ENCODE results near the gene TNFRSF12A. TPM values are rescaled to one million over a fixed set of nuclear protein-coding genes. Genes with fewer than 3 reads are reported as not detected.

Gene TNFRSF12A
- total and polyA plus RNA-seq, 9 of the 15 experiments (the other 6 are each of a cell fraction or from before 2014, with no cell fraction given): 0.41 to 61.8 (median 26.5) TPM

DNA sequence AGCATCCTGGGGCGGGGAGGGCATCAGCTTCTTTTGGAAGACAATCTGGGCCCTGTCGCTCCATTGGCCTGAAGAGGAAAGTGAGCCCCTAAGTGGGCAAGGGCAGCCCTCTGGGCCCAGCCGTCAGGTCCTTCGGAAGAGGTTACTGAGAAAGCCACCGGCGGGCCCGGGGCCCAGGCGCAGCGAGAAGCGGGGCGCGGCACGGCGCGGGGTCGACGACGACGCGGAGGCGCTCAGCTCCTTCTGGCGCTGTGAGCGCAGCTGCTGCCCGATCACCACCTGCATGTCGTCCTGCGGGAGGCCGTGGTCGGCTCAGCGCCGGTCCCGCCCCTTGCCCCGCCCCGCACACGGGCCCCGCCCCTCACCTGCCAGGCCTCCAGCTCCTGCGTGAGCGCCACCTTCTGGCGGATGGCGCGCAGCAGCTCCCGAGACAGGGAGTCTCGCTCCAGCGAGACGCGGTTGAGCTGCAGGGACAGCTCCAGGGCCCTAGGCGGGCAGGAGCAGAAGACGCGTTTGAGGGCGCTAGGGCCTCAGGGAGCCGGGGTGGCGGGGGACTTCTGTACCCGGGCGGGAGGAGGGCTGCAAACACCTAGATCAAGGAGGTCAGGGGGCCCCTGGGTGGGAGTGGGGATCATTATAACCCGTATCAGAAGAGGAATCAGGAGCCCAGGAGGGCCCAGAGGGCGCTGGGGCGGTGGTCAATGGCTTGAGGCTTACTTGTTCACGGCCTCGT is 8.0 kb downstream of the TNFRSF12A start (continued):
- TF ChIP-seq, protein P1, sequence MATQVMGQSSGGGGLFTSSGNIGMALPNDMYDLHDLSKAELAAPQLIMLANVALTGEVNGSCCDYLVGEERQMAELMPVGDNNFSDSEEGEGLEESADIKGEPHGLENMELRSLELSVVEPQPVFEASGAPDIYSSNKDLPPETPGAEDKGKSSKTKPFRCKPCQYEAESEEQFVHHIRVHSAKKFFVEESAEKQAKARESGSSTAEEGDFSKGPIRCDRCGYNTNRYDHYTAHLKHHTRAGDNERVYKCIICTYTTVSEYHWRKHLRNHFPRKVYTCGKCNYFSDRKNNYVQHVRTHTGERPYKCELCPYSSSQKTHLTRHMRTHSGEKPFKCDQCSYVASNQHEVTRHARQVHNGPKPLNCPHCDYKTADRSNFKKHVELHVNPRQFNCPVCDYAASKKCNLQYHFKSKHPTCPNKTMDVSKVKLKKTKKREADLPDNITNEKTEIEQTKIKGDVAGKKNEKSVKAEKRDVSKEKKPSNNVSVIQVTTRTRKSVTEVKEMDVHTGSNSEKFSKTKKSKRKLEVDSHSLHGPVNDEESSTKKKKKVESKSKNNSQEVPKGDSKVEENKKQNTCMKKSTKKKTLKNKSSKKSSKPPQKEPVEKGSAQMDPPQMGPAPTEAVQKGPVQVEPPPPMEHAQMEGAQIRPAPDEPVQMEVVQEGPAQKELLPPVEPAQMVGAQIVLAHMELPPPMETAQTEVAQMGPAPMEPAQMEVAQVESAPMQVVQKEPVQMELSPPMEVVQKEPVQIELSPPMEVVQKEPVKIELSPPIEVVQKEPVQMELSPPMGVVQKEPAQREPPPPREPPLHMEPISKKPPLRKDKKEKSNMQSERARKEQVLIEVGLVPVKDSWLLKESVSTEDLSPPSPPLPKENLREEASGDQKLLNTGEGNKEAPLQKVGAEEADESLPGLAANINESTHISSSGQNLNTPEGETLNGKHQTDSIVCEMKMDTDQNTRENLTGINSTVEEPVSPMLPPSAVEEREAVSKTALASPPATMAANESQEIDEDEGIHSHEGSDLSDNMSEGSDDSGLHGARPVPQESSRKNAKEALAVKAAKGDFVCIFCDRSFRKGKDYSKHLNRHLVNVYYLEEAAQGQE (IDR thresholded peaks at IDR 0.05; ENCODE audit: borderline replicate concordance): peak; percentile 73
- TF ChIP-seq, protein P1 (CRISPR knock-in tag; IDR thresholded peaks at IDR 0.05; ENCODE audit: low read depth): no peak; the same call in 1 of the 2 replicates
- TF ChIP-seq HMGN3 (IDR thresholded peaks at IDR 0.05; ENCODE audit: borderline replicate concordance, extremely low read depth, insufficient read length, low read depth, low read length): peak; percentile 83
- peak; percentile 10 for TF ChIP-seq MEIS2 (IDR thresholded peaks at IDR 0.05; ENCODE audit: partially characterized antibody)
- no peak for TF ChIP-seq CHD1 (IDR thresholded peaks at IDR 0.05; ENCODE audit: low read length)
- TF ChIP-seq, protein P2, sequence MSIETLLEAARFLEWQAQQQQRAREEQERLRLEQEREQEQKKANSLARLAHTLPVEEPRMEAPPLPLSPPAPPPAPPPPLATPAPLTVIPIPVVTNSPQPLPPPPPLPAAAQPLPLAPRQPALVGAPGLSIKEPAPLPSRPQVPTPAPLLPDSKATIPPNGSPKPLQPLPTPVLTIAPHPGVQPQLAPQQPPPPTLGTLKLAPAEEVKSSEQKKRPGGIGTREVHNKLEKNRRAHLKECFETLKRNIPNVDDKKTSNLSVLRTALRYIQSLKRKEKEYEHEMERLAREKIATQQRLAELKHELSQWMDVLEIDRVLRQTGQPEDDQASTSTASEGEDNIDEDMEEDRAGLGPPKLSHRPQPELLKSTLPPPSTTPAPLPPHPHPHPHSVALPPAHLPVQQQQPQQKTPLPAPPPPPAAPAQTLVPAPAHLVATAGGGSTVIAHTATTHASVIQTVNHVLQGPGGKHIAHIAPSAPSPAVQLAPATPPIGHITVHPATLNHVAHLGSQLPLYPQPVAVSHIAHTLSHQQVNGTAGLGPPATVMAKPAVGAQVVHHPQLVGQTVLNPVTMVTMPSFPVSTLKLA (conservative IDR thresholded peaks at IDR 0.05): peak in 1 of 2 experiments; percentile 42; a peak in 1 of 4 replicates
- TF ChIP-seq MIER1 (IDR thresholded peaks at IDR 0.05; ENCODE audit: low read depth): no peak
- TF ChIP-seq FOSL1 (tag; conservative IDR thresholded peaks at IDR 0.05): no peak
- TF ChIP-seq ZNF57 (CRISPR knock-in tag; IDR thresholded peaks at IDR 0.05): no peak
- no peak for TF ChIP-seq NEUROD1 (IDR thresholded peaks at IDR 0.05; ENCODE audit: borderline replicate concordance, low read depth, low read length, partially characterized antibody)
- no peak for TF ChIP-seq ZFPM2 (CRISPR knock-in tag; IDR thresholded peaks at IDR 0.05)
- TF ChIP-seq TAF1 (IDR thresholded peaks at IDR 0.05; ENCODE audit: control insufficient read depth, extremely low read depth, insufficient read depth, low read length, severe bottlenecking): no peak
- no peak for TF ChIP-seq OTX1 (CRISPR knock-in tag; IDR thresholded peaks at IDR 0.05)
- TF ChIP-seq, protein P3, sequence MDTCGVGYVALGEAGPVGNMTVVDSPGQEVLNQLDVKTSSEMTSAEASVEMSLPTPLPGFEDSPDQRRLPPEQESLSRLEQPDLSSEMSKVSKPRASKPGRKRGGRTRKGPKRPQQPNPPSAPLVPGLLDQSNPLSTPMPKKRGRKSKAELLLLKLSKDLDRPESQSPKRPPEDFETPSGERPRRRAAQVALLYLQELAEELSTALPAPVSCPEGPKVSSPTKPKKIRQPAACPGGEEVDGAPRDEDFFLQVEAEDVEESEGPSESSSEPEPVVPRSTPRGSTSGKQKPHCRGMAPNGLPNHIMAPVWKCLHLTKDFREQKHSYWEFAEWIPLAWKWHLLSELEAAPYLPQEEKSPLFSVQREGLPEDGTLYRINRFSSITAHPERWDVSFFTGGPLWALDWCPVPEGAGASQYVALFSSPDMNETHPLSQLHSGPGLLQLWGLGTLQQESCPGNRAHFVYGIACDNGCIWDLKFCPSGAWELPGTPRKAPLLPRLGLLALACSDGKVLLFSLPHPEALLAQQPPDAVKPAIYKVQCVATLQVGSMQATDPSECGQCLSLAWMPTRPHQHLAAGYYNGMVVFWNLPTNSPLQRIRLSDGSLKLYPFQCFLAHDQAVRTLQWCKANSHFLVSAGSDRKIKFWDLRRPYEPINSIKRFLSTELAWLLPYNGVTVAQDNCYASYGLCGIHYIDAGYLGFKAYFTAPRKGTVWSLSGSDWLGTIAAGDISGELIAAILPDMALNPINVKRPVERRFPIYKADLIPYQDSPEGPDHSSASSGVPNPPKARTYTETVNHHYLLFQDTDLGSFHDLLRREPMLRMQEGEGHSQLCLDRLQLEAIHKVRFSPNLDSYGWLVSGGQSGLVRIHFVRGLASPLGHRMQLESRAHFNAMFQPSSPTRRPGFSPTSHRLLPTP (IDR thresholded peaks at IDR 0.05; ENCODE audit: borderline replicate concordance, extremely low read depth, insufficient read length): no peak

Data from K562 (cell line).